ENCODE measurements around the gene UBE2G2. TPM values are rescaled to one million over a fixed set of nuclear protein-coding genes. Genes with fewer than 3 reads are reported as not detected.

UBE2G2 gene
- total and polyA plus RNA-seq, 4 donors, result 53.0 to 102 (median 73.2) TPM

- H3K9me3 ChIP-seq (ENCODE audit: control insufficient read depth, insufficient read depth, low read length), result no peaks in the 10 kb centered on the region
- no peak overlapping the region for H3K27ac ChIP-seq (ENCODE audit: low read depth, low read length)
- H3K36me3 ChIP-seq (ENCODE audit: control insufficient read depth, insufficient read depth, low read length), result peaks cover 30% of the 10 kb centered on the region
- DNase-seq (ENCODE audit: low read depth in 4 of 6, low spot score in 6 of 6), result no peak
- 94% methylated on average over 14 of the region's 16 CpGs for WGBS (ENCODE audit: insufficient coverage)
- H3K27me3 ChIP-seq (ENCODE audit: control insufficient read depth, insufficient read depth, low read length), result no peaks in the 10 kb centered on the region
- H3K4me1 ChIP-seq (ENCODE audit: control insufficient read depth, insufficient read depth, low read length), result peaks cover 4% of the 10 kb centered on the region
- no peak overlapping the region for H3K4me3 ChIP-seq (ENCODE audit: low read depth, low read length)
These were observed 20.7 kb downstream of the UBE2G2 start for GRCh38 chr21:44780767-44781459.

- no peaks in the 10 kb centered on the region for H3K27me3 ChIP-seq (ENCODE audit: control insufficient read depth, insufficient read depth, low read length)
- H3K4me1 ChIP-seq (ENCODE audit: control insufficient read depth, insufficient read depth, low read length), result peaks cover 3% of the 10 kb centered on the region
- H3K36me3 ChIP-seq (ENCODE audit: control insufficient read depth, insufficient read depth, low read length), result peaks cover 30% of the 10 kb centered on the region
- WGBS (ENCODE audit: insufficient coverage), result 81% methylated on average over 6 of the region's 7 CpGs
- H3K9me3 ChIP-seq (ENCODE audit: control insufficient read depth, insufficient read depth, low read length), result no peaks in the 10 kb centered on the region
- no peak overlapping the region for H3K4me3 ChIP-seq (ENCODE audit: low read depth, low read length)
- no peak for DNase-seq (ENCODE audit: low read depth in 4 of 6, low spot score in 6 of 6)
- H3K27ac ChIP-seq (ENCODE audit: low read depth, low read length), result no peak overlapping the region
These were observed 21.5 kb downstream of the UBE2G2 start for GRCh38 chr21:44780137-44780502.

GRCh38 chr21:44779417-44780136 is 22.0 kb downstream of the UBE2G2 start:
- Histone ChIP-seq H3K4me1 (ENCODE audit: control insufficient read depth, insufficient read depth, low read length) (peaks cover 3% of the 10 kb centered on the region), H3K27me3 (ENCODE audit: control insufficient read depth, insufficient read depth, low read length) (no peaks in the 10 kb centered on the region), H3K9me3 (ENCODE audit: control insufficient read depth, insufficient read depth, low read length) (no peaks in the 10 kb centered on the region), H3K36me3 (ENCODE audit: control insufficient read depth, insufficient read depth, low read length) (peaks cover 30% of the 10 kb centered on the region), H3K4me3 (ENCODE audit: low read depth, low read length) (no peak overlapping the region), H3K27ac (ENCODE audit: low read depth, low read length) (no peak overlapping the region)
- no peak for DNase-seq (ENCODE audit: low read depth in 4 of 6, low spot score in 6 of 6)
- 94% methylated on average over 13 of the region's 17 CpGs for WGBS (ENCODE audit: insufficient coverage)

- 88% methylated on average over 6 of the region's 6 CpGs for WGBS (ENCODE audit: insufficient coverage)
- no peak overlapping the region for H3K27ac ChIP-seq (ENCODE audit: low read depth, low read length)
- H3K9me3 ChIP-seq (ENCODE audit: control insufficient read depth, insufficient read depth, low read length), result no peaks in the 10 kb centered on the region
- H3K36me3 ChIP-seq (ENCODE audit: control insufficient read depth, insufficient read depth, low read length), result peaks cover 27% of the 10 kb centered on the region
- DNase-seq (ENCODE audit: low read depth in 4 of 6, low spot score in 6 of 6), result no peak
- H3K4me3 ChIP-seq (ENCODE audit: low read depth, low read length), result no peak overlapping the region
- H3K27me3 ChIP-seq (ENCODE audit: control insufficient read depth, insufficient read depth, low read length), result no peaks in the 10 kb centered on the region
- peaks cover 3% of the 10 kb centered on the region for H3K4me1 ChIP-seq (ENCODE audit: control insufficient read depth, insufficient read depth, low read length)
These were observed 22.6 kb downstream of the UBE2G2 start for GRCh38 chr21:44778983-44779382.

DNA sequence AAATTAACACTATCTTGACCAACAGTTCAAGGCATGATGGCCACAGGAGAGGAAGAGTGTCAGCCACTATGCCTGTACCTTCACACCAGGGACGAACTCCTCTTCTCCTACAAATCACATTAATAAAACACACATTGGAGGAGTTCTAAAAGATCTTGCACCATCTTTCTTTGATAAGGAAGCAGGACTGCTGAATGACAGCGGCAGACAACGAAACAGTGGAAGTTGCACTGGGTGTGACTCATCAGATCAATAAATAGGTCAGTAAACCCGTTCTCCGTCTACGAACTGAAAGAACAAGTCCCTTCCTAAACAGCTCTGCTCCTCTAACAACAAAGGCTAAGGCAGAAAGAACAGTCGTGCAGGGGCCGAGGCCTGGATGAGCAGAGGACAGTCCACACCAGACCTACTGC is 23.1 kb downstream of the UBE2G2 start:
- no peak overlapping the region for H3K4me3 ChIP-seq (ENCODE audit: low read depth, low read length)
- H3K27ac ChIP-seq (ENCODE audit: low read depth, low read length), result no peak overlapping the region
- H3K27me3 ChIP-seq (ENCODE audit: control insufficient read depth, insufficient read depth, low read length), result no peaks in the 10 kb centered on the region
- 85% methylated on average over 6 of the region's 8 CpGs for WGBS (ENCODE audit: insufficient coverage)
- H3K9me3 ChIP-seq (ENCODE audit: control insufficient read depth, insufficient read depth, low read length), result no peaks in the 10 kb centered on the region
- H3K4me1 ChIP-seq (ENCODE audit: control insufficient read depth, insufficient read depth, low read length), result peaks cover 5% of the 10 kb centered on the region
- H3K36me3 ChIP-seq (ENCODE audit: control insufficient read depth, insufficient read depth, low read length), result peaks cover 29% of the 10 kb centered on the region
- no peak for DNase-seq (ENCODE audit: low read depth in 4 of 6, low spot score in 6 of 6)

- H3K36me3 ChIP-seq (ENCODE audit: control insufficient read depth, insufficient read depth, low read length), result peaks cover 32% of the 10 kb centered on the region
- peaks cover 8% of the 10 kb centered on the region for H3K4me1 ChIP-seq (ENCODE audit: control insufficient read depth, insufficient read depth, low read length)
- no peaks in the 10 kb centered on the region for H3K27me3 ChIP-seq (ENCODE audit: control insufficient read depth, insufficient read depth, low read length)
- DNase-seq (ENCODE audit: low read depth in 4 of 6, low spot score in 6 of 6), result no peak
- no peak overlapping the region for H3K27ac ChIP-seq (ENCODE audit: low read depth, low read length)
- no peak overlapping the region for H3K4me3 ChIP-seq (ENCODE audit: low read depth, low read length)
- WGBS (ENCODE audit: insufficient coverage), result 93% methylated on average over 3 of the region's 5 CpGs
- H3K9me3 ChIP-seq (ENCODE audit: control insufficient read depth, insufficient read depth, low read length), result no peaks in the 10 kb centered on the region
These were observed 23.5 kb downstream of the UBE2G2 start for GRCh38 chr21:44778094-44778493.

GRCh38 chr21:44774972-44775371 is 26.6 kb downstream of the UBE2G2 start:
- Histone ChIP-seq H3K4me3 (ENCODE audit: low read depth, low read length) (no peak overlapping the region), H3K27me3 (ENCODE audit: control insufficient read depth, insufficient read depth, low read length) (no peaks in the 10 kb centered on the region), H3K4me1 (ENCODE audit: control insufficient read depth, insufficient read depth, low read length) (peaks cover 14% of the 10 kb centered on the region), H3K9me3 (ENCODE audit: control insufficient read depth, insufficient read depth, low read length) (no peaks in the 10 kb centered on the region), H3K27ac (ENCODE audit: low read depth, low read length) (no peak overlapping the region), H3K36me3 (ENCODE audit: control insufficient read depth, insufficient read depth, low read length) (peaks cover 51% of the 10 kb centered on the region)
- WGBS (ENCODE audit: insufficient coverage), result 98% methylated on average over 7 of the region's 8 CpGs
- DNase-seq (ENCODE audit: low read depth in 4 of 6, low spot score in 6 of 6), result no peak

- Histone ChIP-seq H3K36me3 (ENCODE audit: control insufficient read depth, insufficient read depth, low read length) (peaks cover 47% of the 10 kb centered on the region), H3K27ac (ENCODE audit: low read depth, low read length) (no peak overlapping the region), H3K4me3 (ENCODE audit: low read depth, low read length) (no peak overlapping the region)
These were observed 28.2 kb downstream of the UBE2G2 start for GRCh38 chr21:44773291-44773932.

GRCh38 chr21:44771896-44772525 is 29.6 kb downstream of the UBE2G2 start:
- no peaks in the 10 kb centered on the region for H3K27me3 ChIP-seq (ENCODE audit: control insufficient read depth, insufficient read depth, low read length)
- H3K9me3 ChIP-seq (ENCODE audit: control insufficient read depth, insufficient read depth, low read length), result no peaks in the 10 kb centered on the region
- no peak overlapping the region for H3K4me3 ChIP-seq (ENCODE audit: low read depth, low read length)
- peaks cover 58% of the 10 kb centered on the region for H3K36me3 ChIP-seq (ENCODE audit: control insufficient read depth, insufficient read depth, low read length)
- WGBS (ENCODE audit: insufficient coverage), result 78% methylated on average over 17 of the region's 17 CpGs
- peaks cover 29% of the 10 kb centered on the region for H3K4me1 ChIP-seq (ENCODE audit: control insufficient read depth, insufficient read depth, low read length)
- no peak overlapping the region for H3K27ac ChIP-seq (ENCODE audit: low read depth, low read length)
- DNase-seq (ENCODE audit: low read depth in 4 of 6, low spot score in 6 of 6), result peak in 1 of 6 donors; percentile 42

More at GRCh38 chr21:44773291-44773932, 28.2 kb downstream of the UBE2G2 start:
- H3K9me3 ChIP-seq (ENCODE audit: control insufficient read depth, insufficient read depth, low read length), result no peaks in the 10 kb centered on the region
- no peaks in the 10 kb centered on the region for H3K27me3 ChIP-seq (ENCODE audit: control insufficient read depth, insufficient read depth, low read length)
- WGBS (ENCODE audit: insufficient coverage), result 68% methylated on average over 17 of the region's 20 CpGs
- DNase-seq (ENCODE audit: low read depth in 4 of 6, low spot score in 6 of 6), result peak in 2 of 6 donors; percentile 42 to 83
- H3K4me1 ChIP-seq (ENCODE audit: control insufficient read depth, insufficient read depth, low read length), result peaks cover 15% of the 10 kb centered on the region

Data from spinal cord (tissue), 10 donors.